Measurements from ENCODE around the gene ZNF611.
"Not testable (repeated sequence)": the region's sequence is repeated elsewhere in the genome, so short reads cannot be mapped to it uniquely, and the experiment has no call there.

Gene ZNF611

DNA sequence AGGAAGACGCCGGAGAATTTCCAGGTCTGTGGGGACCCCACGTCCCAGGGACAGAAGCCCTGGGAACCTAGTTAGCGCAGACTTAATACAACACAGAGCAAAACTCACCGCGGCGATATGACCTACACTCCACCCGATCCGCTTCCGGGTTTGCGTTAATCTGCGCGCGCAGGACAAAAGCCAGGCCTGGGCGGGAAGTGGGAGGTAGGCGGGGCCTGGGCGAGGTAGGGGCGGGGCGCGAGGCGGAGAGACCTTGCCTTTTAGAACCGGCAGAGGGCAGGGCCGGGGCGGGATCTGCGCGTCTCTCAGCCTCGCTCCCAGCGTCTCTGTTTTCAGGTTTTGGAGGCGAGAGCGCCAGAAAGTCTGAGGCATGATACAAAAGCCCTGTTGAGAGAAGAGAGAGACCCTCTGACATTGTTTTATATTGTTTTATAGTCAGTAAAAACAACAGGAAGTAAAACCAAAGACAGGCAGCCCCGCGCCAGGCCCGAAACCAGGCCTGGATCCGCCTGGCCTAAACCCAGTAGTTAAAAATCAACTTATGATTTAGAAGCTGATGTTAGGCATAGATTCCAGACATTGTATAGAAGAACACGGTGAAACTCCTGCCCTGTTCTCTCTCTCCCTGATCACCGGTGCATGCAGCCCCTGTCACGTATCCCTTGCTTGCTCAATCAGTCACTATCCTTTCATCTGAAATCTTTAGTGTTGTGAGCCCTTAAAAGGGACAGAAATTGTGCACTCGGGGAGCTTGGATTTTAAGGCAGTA is at the start of gene ZNF611:
Gene ZNF611, minus strand, starts transcription at position 152 of the 769 bp plus-strand sequence. CDS start 19,150 bp downstream, outside the sequence.
- Mint-ChIP-seq H3K9me3 (peaks cover 48% of the 10 kb centered on the region), H3K4me1 (peaks cover 32% of the 10 kb centered on the region), H3K4me3 (peak within 1 kb of the TSS; percentile 88), H3K36me3 (ENCODE audit: low read depth) (peaks cover 14% of the 10 kb centered on the region), H3K27ac (peak within 1 kb of the TSS; percentile 95), H3K27me3 (ENCODE audit: low read depth, poor library complexity) (no peaks in the 10 kb centered on the region)
- TF ChIP-seq, protein P1, sequence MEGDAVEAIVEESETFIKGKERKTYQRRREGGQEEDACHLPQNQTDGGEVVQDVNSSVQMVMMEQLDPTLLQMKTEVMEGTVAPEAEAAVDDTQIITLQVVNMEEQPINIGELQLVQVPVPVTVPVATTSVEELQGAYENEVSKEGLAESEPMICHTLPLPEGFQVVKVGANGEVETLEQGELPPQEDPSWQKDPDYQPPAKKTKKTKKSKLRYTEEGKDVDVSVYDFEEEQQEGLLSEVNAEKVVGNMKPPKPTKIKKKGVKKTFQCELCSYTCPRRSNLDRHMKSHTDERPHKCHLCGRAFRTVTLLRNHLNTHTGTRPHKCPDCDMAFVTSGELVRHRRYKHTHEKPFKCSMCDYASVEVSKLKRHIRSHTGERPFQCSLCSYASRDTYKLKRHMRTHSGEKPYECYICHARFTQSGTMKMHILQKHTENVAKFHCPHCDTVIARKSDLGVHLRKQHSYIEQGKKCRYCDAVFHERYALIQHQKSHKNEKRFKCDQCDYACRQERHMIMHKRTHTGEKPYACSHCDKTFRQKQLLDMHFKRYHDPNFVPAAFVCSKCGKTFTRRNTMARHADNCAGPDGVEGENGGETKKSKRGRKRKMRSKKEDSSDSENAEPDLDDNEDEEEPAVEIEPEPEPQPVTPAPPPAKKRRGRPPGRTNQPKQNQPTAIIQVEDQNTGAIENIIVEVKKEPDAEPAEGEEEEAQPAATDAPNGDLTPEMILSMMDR (IDR thresholded peaks at IDR 0.05): peak; percentile 63
- DNase-seq: peak; percentile 99

DNA sequence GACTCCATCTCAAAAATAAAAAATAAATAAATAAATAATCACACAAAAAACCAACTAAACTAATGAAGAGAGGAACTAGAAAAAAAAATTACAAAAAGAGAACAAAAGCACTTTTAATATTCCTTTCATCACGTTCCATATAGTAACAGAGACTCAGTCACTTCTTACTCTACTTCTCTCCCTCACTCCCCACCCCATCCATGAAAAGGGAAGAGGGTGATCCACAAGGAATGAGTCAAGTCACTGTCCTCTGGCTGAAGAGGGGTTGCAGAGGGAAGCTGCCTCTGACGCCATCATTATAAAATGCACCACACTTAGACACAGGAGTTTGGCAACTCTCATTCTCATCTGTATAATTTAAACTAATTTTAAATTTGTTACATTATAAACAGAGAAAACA is 48.0 kb upstream of the ZNF611 start:
- DNase-seq: not testable (repeated sequence)

DNA sequence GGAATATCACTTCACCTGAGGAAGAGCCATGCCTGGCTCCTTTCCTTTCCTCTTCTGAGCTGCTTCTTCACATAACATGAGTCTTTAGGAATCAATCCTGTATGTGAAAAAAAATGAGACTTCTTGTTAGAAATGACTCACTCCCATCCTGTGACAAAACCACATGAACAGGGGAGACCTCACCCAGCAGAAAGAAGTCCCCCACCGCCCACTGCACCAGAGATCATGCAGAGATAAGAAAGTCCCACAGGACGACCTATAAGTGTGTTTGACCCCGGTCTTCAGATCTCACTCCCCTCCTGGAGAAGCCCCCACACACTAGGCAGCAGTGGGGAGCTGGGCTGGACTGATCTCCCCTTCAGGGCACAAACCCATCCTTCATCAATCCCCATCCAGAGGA is 44.0 kb upstream of the ZNF611 start:
- Mint-ChIP-seq H3K9me3 (peaks cover 7% of the 10 kb centered on the region), H3K4me3 (no peak overlapping the region), H3K4me1 (peaks cover 7% of the 10 kb centered on the region), H3K36me3 (ENCODE audit: low read depth) (peaks cover 24% of the 10 kb centered on the region), H3K27ac (no peak overlapping the region), H3K27me3 (ENCODE audit: low read depth, poor library complexity) (peaks cover 6% of the 10 kb centered on the region)
- DNase-seq: no peak
- TF ChIP-seq, protein P1 (IDR thresholded peaks at IDR 0.05): no peak

More for the DNA sequence above, 48.0 kb upstream of the ZNF611 start:
- H3K36me3 Mint-ChIP-seq (ENCODE audit: low read depth): peaks cover 19% of the 10 kb centered on the region
- peaks cover 22% of the 10 kb centered on the region for H3K4me1 Mint-ChIP-seq
- H3K27ac Mint-ChIP-seq, H3K4me3 Mint-ChIP-seq: not testable (repeated sequence)
- peaks cover 30% of the 10 kb centered on the region for H3K27me3 Mint-ChIP-seq (ENCODE audit: low read depth, poor library complexity)
- peaks cover 12% of the 10 kb centered on the region for H3K9me3 Mint-ChIP-seq

DNA sequence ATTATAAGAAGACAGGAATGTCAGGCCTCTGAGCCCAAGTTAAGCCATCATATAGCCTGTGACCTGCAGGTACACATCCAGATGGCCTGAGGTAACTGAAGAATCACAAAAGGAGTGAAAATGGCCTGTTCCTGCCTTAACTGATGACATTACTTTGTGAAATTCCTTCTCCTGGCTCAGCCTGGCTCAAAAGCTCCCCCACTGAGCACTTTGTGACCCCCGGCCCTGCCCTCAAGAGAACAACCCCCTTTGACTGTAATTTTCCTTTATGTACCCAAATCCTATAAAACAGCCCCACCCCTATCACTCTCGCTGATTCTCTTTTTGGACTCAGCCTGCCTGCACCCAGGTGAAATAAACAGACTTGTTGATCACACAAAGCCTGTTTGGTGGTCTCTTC is 21.6 kb upstream of the ZNF611 start:
- H3K27ac Mint-ChIP-seq; H3K4me1 Mint-ChIP-seq; H3K36me3 Mint-ChIP-seq (ENCODE audit: low read depth); H3K27me3 Mint-ChIP-seq (ENCODE audit: low read depth, poor library complexity); DNase-seq; H3K4me3 Mint-ChIP-seq: not testable (repeated sequence)
- peaks cover 31% of the 10 kb centered on the region for H3K9me3 Mint-ChIP-seq

DNA sequence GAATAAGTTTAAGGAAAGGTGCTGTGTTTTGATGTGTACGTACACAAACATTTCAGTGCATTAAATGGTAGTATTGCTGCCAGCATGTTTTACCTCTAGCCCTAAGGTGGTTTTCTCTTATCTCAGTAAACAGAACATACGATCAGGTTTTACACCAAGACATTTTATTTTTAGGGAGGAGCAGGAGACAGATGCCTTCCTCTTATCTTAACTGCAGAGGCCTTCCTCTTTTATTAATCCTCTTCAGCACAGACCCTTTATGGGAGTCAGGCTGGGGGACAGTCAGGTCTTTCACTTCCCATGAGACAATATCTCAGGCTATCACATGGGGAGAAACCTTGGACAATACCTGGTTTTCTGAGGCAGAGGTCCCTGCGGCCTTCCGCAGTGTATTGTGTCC is 14.9 kb upstream of the ZNF611 start:
- H3K27me3 Mint-ChIP-seq (ENCODE audit: low read depth, poor library complexity): peaks cover 2% of the 10 kb centered on the region
- no peaks in the 10 kb centered on the region for H3K36me3 Mint-ChIP-seq (ENCODE audit: low read depth)
- H3K9me3 Mint-ChIP-seq: peaks cover 7% of the 10 kb centered on the region
- no peak overlapping the region for H3K27ac Mint-ChIP-seq
- DNase-seq: no peak
- TF ChIP-seq, protein P1 (IDR thresholded peaks at IDR 0.05): no peak
- H3K4me1 Mint-ChIP-seq: peaks cover 17% of the 10 kb centered on the region
- H3K4me3 Mint-ChIP-seq: no peak overlapping the region

DNA sequence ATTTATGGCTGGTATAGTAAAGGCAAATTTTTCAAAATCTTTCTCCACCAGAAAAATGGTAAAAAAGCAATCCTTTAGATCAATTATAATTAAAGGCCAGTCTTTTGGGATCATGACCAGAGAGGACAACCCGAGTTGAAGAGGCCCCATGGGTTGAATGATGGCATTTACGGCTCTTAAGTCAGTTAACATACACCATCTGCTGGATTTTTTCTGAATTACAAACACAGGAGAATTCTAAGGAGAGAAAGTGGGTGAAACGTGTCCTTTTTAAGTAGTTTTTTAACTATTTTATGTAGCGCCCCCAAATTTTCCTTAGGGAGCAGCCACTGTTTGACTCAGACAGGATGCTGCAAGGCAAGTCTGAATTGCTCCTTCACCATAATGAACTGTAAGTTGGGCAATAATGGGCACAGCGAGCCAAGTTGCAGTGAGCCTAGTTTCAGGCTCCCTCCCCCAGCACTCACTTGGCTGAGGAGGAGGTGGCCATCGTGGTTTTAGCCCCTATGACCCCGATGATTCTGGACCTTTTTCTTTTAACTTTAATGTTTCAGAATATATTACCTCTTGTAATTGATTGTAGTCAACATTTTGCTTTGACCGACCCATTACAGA is 13.6 kb upstream of the ZNF611 start:
- Mint-ChIP-seq H3K9me3 (no peaks in the 10 kb centered on the region), H3K27ac (no peak overlapping the region), H3K4me1 (peaks cover 22% of the 10 kb centered on the region), H3K4me3 (no peak overlapping the region), H3K36me3 (ENCODE audit: low read depth) (no peaks in the 10 kb centered on the region), H3K27me3 (ENCODE audit: low read depth, poor library complexity) (no peaks in the 10 kb centered on the region)
- DNase-seq: no peak
- TF ChIP-seq, protein P1 (IDR thresholded peaks at IDR 0.05): peak; percentile 47

DNA sequence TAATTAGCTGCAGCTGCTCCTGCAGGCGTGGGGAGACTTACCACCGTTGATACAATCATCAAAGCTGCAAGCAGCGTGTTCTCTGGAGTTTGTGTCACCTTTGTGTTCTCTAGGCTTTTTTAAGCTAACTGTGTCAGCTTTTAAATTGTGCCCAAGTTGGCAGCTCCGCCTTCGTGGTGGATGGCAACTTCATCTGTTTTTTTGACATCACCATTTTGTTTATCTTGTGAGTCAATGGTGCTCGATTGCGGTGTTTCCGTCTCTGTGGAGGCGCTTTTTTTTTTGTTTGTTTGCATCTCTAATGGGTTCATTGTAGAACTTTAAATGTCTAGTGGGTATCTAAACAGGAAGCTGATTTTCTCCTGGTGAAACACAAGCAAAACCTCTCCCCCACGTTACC is 11.1 kb upstream of the ZNF611 start:
- peaks cover 41% of the 10 kb centered on the region for H3K4me1 Mint-ChIP-seq
- H3K36me3 Mint-ChIP-seq (ENCODE audit: low read depth); H3K27me3 Mint-ChIP-seq (ENCODE audit: low read depth, poor library complexity); H3K9me3 Mint-ChIP-seq; DNase-seq; H3K4me3 Mint-ChIP-seq: not testable (repeated sequence)
- peak overlapping the region; percentile 24 for H3K27ac Mint-ChIP-seq

Data from nephron progenitor cell (in vitro differentiated cells).